TTC549 (cell line): ENCODE measurements around the gene FAP.

ENCODE experiments used
- FAIRE-seq: peaks from 2 replicates; lab custom pipeline; 2012; peaks lifted over from hg19 to GRCh38; lab: Jason Lieb, UNC

Gene FAP

GRCh38 chr2:162123806-162124758, 119.2 kb downstream of the FAP start:
- peak; percentile 98 for FAIRE-seq
